Measurements from ENCODE around the gene LRRC4B. TPM values are rescaled to one million over a fixed set of nuclear protein-coding genes. Genes with fewer than 3 reads are reported as not detected.

LRRC4B gene
- total RNA-seq, 1 donor from 2014 or later, result not detected

- Mint-ChIP-seq H3K4me1 (ENCODE audit: low read depth, unreplicated experiment) (no peaks in the 10 kb centered on the region), H3K4me3 (ENCODE audit: unreplicated experiment) (no peak overlapping the region), H3K9me3 (ENCODE audit: unreplicated experiment) (peaks cover 19% of the 10 kb centered on the region), H3K27me3 (ENCODE audit: low read depth, unreplicated experiment) (no peaks in the 10 kb centered on the region), H3K27ac (ENCODE audit: unreplicated experiment) (no peak overlapping the region), H3K36me3 (ENCODE audit: low read depth, unreplicated experiment) (no peaks in the 10 kb centered on the region)
- H3K9ac ChIP-seq (ENCODE audit: low read length), result no peak overlapping the region
- no peak overlapping the region for H3K4me3 ChIP-seq (ENCODE audit: insufficient read depth, low read depth, low read length)
- TF ChIP-seq CTCF (IDR thresholded peaks at IDR 0.05; ENCODE audit: insufficient read depth, low read depth, low read length) (no peak), EZH2 (IDR thresholded peaks at IDR 0.05; ENCODE audit: insufficient read depth, low read length) (no peak)
- no peak overlapping the region for H3K27ac ChIP-seq (ENCODE audit: low read depth, low read length)
- H2AFZ ChIP-seq (ENCODE audit: low read depth, low read length), result no peak overlapping the region
- H4K20me1 ChIP-seq (ENCODE audit: insufficient read depth, low read length), result no peaks in the 10 kb centered on the region
- no peak for FAIRE-seq
- no peak overlapping the region for H3K4me2 ChIP-seq (ENCODE audit: low read length)
- no peaks in the 10 kb centered on the region for H3K27me3 ChIP-seq (ENCODE audit: insufficient read depth, low read length)
- no peaks in the 10 kb centered on the region for H3K9me3 ChIP-seq (ENCODE audit: insufficient read depth, low read depth, low read length)
- no peaks in the 10 kb centered on the region for H3K79me2 ChIP-seq (ENCODE audit: insufficient read depth, low read length)
- no peak for DNase-seq (ENCODE audit: low read depth)
- H3K4me1 ChIP-seq (ENCODE audit: insufficient read depth, low read length), result no peaks in the 10 kb centered on the region
- H3K36me3 ChIP-seq (ENCODE audit: insufficient read depth, low read length), result no peaks in the 10 kb centered on the region
Measured at GRCh38 chr19:50601407-50602088, 33.3 kb upstream of the LRRC4B start.

- peaks cover 12% of the 10 kb centered on the region for H3K9me3 Mint-ChIP-seq (ENCODE audit: unreplicated experiment)
- H3K4me2 ChIP-seq (ENCODE audit: low read length), result no peak overlapping the region
- H3K79me2 ChIP-seq (ENCODE audit: insufficient read depth, low read length), result no peaks in the 10 kb centered on the region
- no peak overlapping the region for H2AFZ ChIP-seq (ENCODE audit: low read depth, low read length)
- no peaks in the 10 kb centered on the region for H3K4me1 ChIP-seq (ENCODE audit: insufficient read depth, low read length)
- H3K4me3 ChIP-seq (ENCODE audit: insufficient read depth, low read depth, low read length), result no peak overlapping the region
- H3K27ac ChIP-seq (ENCODE audit: low read depth, low read length), result no peak overlapping the region
- H3K27me3 ChIP-seq (ENCODE audit: insufficient read depth, low read length), result no peaks in the 10 kb centered on the region
- H3K27ac Mint-ChIP-seq (ENCODE audit: unreplicated experiment), result no peak overlapping the region
- FAIRE-seq (no peak), DNase-seq (ENCODE audit: low read depth) (no peak)
- no peaks in the 10 kb centered on the region for H3K4me1 Mint-ChIP-seq (ENCODE audit: low read depth, unreplicated experiment)
- H3K36me3 Mint-ChIP-seq (ENCODE audit: low read depth, unreplicated experiment), result no peaks in the 10 kb centered on the region
- no peaks in the 10 kb centered on the region for H3K9me3 ChIP-seq (ENCODE audit: insufficient read depth, low read depth, low read length)
- TF ChIP-seq EZH2 (IDR thresholded peaks at IDR 0.05; ENCODE audit: insufficient read depth, low read length) (no peak), CTCF (IDR thresholded peaks at IDR 0.05; ENCODE audit: insufficient read depth, low read depth, low read length) (no peak)
- no peak overlapping the region for H3K9ac ChIP-seq (ENCODE audit: low read length)
- H3K27me3 Mint-ChIP-seq (ENCODE audit: low read depth, unreplicated experiment), result no peaks in the 10 kb centered on the region
- H3K4me3 Mint-ChIP-seq (ENCODE audit: unreplicated experiment), result no peak overlapping the region
- H3K36me3 ChIP-seq (ENCODE audit: insufficient read depth, low read length), result no peaks in the 10 kb centered on the region
- H4K20me1 ChIP-seq (ENCODE audit: insufficient read depth, low read length), result no peaks in the 10 kb centered on the region
Measured at GRCh38 chr19:50599427-50599826, 31.2 kb upstream of the LRRC4B start.

GRCh38 chr19:50590191-50590590 lies 22.0 kb upstream of the LRRC4B start:
- H3K27ac Mint-ChIP-seq (ENCODE audit: unreplicated experiment), result no peak overlapping the region

More at GRCh38 chr19:50590191-50590590, 22.0 kb upstream of the LRRC4B start:
- Histone ChIP-seq H3K9ac (ENCODE audit: low read length) (no peak overlapping the region), H4K20me1 (ENCODE audit: insufficient read depth, low read length) (no peaks in the 10 kb centered on the region), H3K27me3 (ENCODE audit: insufficient read depth, low read length) (no peaks in the 10 kb centered on the region), H2AFZ (ENCODE audit: low read depth, low read length) (no peak overlapping the region), H3K27ac (ENCODE audit: low read depth, low read length) (no peak overlapping the region), H3K4me2 (ENCODE audit: low read length) (no peak overlapping the region), H3K9me3 (ENCODE audit: insufficient read depth, low read depth, low read length) (no peaks in the 10 kb centered on the region), H3K36me3 (ENCODE audit: insufficient read depth, low read length) (no peaks in the 10 kb centered on the region), H3K4me3 (ENCODE audit: insufficient read depth, low read depth, low read length) (no peak overlapping the region), H3K79me2 (ENCODE audit: insufficient read depth, low read length) (no peaks in the 10 kb centered on the region), H3K4me1 (ENCODE audit: insufficient read depth, low read length) (no peaks in the 10 kb centered on the region)
- H3K27me3 Mint-ChIP-seq (ENCODE audit: low read depth, unreplicated experiment), result no peaks in the 10 kb centered on the region
- H3K4me1 Mint-ChIP-seq (ENCODE audit: low read depth, unreplicated experiment), result no peaks in the 10 kb centered on the region
- no peak for TF ChIP-seq EZH2 (IDR thresholded peaks at IDR 0.05; ENCODE audit: insufficient read depth, low read length)
- no peak for TF ChIP-seq CTCF (IDR thresholded peaks at IDR 0.05; ENCODE audit: insufficient read depth, low read depth, low read length)
- FAIRE-seq (no peak), DNase-seq (ENCODE audit: low read depth) (no peak)
- H3K4me3 Mint-ChIP-seq (ENCODE audit: unreplicated experiment), result no peak overlapping the region
- peaks cover 6% of the 10 kb centered on the region for H3K9me3 Mint-ChIP-seq (ENCODE audit: unreplicated experiment)
- no peaks in the 10 kb centered on the region for H3K36me3 Mint-ChIP-seq (ENCODE audit: low read depth, unreplicated experiment)

Data from astrocyte (in vitro differentiated cells and primary cell).